HG03139 (cell line): ENCODE data around the gene LZTS3.
"Not testable (repeated sequence)": the region's sequence is repeated elsewhere in the genome, so short reads cannot be mapped to it uniquely, and the experiment has no call there.

Experiments
- ATAC-seq: cut with Tn5 transposase; IDR thresholded peaks from one replicate; pipeline ENCODE4 v1.9.1; 2021; ENCODE audit not compliant: unreplicated experiment

The LZTS3 gene

DNA sequence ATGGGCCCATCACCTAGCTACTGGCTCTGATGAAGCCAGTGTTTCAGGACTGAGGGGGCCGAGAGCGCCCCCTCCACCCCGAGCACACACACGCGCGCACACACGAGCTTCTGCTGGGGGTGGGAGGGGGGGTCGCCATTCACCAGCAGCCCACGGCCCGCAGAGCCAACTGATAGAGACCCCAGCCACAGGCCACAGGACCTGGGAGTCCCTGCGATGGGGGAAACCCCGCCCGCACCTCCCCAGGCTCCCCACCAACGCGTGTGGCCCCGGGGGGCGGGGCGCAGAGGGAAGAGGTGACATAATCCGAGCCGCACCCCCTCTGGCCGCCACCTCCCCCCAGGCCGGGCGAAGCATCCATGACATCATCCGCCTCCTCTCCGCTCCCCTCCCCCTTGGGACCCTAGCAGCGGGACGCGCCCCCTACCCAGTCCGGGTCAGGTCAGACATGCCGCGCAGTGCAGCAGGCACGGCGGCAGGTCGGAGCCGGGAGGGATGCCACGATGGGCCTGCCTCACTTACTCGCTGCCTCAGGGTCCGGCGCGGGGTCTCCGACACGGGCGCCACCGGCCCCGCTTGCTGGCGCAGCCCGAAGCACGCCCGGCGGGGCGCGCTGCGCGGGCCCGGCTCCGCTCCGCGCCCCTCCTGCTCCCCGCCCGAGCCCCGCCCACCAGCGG, at the start of gene LZTS3:
TSS of gene LZTS3 (minus strand) at position 617 of the 677 bp plus-strand sequence. CDS start 6,386 bp downstream, outside the sequence.
- ATAC-seq: peak; percentile 32

DNA sequence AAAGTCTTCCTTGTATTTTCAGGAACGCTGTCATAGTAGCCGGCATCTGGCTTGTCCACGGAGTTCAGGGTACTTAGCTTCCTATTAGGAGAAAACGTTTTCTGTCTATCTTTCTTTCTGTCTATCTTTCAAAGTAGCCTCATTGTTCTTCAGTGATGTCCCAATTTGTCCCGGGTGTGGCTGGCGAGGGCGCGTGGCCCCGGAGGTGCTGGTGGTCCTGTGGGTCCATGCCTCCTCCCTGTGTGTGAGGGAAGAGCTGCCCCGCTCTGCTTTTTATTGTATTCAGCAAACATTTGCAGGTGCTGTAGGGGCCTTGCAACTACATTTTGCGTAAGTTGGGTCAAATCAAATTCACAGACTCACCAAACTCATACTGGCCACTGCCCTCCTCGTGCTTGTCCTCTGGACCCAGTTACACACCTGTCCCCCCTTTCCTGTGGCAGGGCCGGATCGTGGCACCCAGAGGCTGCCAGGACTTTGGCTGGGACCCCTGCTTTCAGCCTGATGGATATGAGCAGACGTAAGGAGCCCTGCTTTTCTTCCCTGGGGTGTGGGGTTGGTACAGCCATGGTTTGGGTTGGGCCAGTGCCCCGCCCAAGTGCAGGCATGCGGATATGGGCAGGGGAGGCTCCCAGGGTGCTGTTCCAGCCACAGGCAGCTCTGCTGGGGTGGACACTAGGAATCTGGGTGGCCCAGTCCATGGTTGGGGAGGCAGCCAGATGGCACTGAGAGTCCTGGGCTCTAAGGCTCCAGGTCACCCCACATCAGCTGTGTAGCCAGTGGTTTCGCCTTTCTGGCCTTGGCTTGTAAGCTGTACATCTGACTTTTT, 48.3 kb upstream of the LZTS3 start:
- ATAC-seq: no peak

DNA sequence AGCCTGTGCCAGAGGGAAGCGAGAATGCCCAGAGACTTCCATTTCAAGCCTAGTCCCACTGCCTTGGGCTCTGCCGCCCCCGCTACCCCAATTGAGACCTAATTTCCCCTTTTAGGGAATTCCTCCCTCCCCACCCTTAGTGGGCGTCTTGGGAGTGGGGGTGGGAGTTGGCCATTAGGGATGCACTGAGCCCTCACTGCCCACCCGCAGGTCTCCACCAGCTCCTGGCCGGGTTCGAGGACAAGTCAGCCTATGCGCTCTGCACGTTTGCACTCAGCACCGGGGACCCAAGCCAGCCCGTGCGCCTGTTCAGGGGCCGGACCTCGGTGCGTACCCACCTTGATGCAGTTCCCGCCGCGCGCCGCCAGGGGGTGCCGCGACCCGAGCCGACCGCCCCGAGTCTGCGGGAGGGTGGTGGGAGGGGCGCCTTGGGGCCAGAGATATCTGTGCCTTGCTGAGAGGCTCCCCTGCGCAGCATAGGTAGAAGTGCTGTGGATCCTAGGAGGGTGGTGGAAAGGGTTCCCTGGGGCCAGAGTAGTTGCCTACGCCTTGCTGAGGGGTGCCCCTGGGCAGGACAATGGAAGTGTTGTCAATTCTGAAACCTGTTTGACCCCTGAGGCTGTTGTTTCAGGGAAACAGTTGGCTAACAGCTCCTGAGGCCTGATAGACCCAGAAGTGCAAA, 45.1 kb upstream of the LZTS3 start:
- ATAC-seq: peak; percentile 41

DNA sequence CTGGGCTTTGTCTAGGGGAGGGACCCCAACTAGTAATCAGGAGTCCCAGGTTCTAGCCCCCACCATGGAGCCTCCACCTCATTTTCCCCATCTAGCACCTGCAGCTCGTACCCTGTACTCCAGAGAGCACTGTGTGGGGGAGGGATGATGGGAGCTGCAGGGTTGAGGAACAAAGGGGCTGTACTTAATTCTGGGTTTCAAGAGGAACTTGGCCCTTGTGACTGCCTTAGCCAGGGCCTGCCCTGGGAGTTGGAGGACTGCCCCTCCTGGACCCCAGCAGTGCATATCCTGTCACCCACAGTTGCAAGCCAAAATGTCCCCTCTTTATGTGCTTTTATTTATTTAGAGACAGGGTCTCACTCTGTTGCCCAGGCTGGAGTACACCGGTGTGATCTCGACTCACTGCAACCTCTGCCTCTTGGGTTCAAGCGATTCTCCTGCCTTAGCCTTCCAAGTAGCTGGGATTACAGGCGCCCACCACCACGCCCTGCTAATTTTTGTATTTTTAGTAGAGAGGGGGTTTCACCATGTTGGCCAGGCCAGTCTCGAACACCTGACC, 42.1 kb upstream of the LZTS3 start:
- ATAC-seq: not testable (repeated sequence)

DNA sequence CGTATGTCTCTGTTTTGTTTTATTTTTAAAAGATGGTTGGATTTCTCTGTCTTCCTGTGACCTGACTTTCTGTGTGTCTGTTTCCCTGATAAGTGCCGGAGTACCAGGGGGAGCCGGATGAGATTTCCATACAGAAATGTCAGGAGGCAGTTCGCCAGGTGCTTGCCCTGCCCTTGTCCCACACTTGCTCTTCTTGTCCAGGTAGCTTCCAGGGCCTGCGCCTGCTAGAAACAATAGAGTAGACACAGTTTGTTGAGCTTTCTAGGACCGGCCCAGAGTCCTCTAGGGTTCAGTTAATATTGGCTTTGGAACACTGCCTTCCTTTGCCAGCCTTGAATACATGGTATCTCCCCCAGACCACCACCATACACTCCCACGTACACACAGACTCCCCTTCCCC, 39.9 kb upstream of the LZTS3 start:
- ATAC-seq: no peak

DNA sequence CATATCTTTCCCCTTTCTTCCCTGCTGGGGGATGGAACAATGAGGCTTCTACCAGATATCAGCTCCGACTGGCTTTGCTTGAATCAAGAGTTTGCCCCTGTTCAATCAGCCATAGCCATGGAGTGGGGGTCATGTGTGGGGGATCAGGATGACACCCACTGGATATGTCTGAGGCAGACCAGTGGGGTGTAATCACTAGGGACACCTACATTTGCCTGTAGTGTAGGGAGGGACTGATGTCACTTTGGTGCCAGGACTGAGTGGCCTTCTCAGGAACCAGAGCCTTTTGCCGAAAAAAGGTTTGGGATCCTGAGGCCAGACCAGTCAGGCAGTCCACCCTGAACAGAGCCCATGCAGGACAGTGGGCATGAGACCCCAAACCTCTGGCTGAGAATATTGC, 37.0 kb upstream of the LZTS3 start:
- no peak for ATAC-seq

DNA sequence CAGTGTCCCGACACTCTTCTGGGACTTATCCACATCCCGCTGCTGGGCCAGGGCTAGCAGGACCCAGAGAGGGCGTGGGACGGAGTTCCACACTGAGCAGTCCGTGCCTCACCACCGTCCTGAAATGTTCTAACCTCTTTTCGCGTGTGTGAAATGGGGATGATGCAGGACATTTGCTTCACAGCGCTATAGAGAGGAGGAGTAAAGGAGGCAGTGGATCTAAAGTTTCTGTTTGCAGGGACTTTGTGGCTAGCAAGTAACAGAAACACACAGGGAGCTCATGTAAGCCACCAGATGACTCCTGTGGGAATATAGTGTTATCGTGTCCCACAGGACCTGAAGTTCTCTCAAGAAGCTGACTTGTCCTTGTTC, 36.6 kb upstream of the LZTS3 start:
- no peak for ATAC-seq

DNA sequence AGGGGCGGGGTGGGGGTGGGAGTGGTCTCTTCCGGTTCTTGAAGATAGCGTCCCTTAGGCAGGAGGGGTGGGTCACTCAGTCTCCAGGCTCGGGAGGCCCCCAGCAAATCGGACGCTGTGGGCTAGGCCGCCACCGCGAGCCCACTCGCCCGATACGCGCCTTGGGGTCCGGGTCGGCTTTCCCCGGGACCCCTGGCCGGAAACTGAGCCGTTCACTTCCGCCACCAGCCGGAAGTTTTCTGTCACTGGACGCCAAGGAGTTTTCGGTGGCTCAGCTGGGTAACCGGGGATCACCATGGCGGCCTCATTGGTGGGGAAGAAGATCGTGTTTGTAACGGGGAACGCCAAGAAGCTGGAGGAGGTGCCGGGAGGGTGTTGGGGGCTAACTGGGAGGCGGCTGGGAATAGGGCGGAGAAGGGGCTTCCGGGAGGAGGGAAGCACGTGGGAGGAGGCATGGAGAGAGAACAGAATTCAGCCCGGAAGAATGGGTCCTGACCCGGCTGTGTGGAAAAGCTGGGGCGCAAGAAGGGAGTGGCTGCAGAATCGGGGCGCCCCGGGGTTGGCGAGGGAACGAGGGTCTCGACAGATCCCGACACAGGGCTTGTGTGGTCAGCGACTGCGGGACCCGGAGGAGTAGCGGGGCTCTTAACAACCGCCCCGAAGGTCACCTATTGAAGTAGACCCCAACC, 36.1 kb upstream of the LZTS3 start, which contains the start of gene ITPA:
TSS of gene ITPA (plus strand) at position 242 of the 689 bp plus-strand sequence. CDS start at position 296, 54 bp downstream.
- ATAC-seq: no peak

GRCh38 chr20:3208786-3209256, 35.5 kb upstream of the LZTS3 start:
- no peak for ATAC-seq

- ATAC-seq: peak; percentile 70
These were observed 30.9 kb upstream of the LZTS3 start, which contains the start of gene DDRGK1 for GRCh38 chr20:3204124-3204794. Gene DDRGK1 (minus strand): TSS chr20:3204682. CDS start chr20:3204627, 55 bp downstream.

GRCh38 chr20:3203315-3204123, 30.2 kb upstream of the LZTS3 start:
- ATAC-seq: peak; percentile 30

- no peak for ATAC-seq
These were observed 29.6 kb upstream of the LZTS3 start for GRCh38 chr20:3202965-3203314.

DNA sequence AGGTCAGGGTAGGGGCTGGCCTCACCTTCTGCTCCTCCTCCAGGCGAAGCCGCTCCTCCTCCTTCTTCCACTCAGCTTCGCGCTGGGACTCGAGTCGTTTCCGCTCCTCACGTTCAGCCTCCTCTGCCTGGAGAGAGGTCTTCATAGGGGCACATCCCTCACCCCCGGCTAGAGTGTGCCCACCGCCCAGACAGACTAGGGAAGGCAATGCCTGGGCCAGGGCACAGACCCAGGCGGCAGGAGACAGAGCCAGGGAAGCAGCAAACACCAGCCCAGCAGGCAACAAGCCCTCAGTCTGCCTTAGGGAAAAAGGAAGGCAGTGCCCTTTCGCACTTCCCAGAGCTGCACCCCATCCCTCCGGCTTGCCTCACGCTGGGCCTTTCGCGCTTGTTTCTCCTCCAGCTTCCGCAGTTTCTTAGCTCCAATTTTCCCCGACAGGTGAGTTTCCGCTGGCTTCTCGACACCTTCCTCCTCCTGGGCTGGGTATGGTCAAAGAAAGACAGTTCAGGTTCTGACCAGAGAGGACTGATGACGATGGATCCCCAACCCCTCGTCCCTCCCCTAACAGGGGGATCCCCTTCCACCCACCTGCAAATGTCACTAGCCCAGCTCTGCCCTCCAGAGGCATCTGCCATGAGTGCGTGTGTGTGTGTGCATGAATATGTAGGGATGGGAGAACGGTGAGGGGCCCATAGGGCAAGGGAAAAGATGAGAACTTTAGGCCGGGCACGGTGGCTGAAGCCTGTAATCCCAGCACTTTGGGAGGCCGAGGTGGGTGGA, 26.8 kb upstream of the LZTS3 start:
- ATAC-seq: no peak

- no peak for ATAC-seq
These were observed 25.9 kb upstream of the LZTS3 start for GRCh38 chr20:3199206-3199605.

DNA sequence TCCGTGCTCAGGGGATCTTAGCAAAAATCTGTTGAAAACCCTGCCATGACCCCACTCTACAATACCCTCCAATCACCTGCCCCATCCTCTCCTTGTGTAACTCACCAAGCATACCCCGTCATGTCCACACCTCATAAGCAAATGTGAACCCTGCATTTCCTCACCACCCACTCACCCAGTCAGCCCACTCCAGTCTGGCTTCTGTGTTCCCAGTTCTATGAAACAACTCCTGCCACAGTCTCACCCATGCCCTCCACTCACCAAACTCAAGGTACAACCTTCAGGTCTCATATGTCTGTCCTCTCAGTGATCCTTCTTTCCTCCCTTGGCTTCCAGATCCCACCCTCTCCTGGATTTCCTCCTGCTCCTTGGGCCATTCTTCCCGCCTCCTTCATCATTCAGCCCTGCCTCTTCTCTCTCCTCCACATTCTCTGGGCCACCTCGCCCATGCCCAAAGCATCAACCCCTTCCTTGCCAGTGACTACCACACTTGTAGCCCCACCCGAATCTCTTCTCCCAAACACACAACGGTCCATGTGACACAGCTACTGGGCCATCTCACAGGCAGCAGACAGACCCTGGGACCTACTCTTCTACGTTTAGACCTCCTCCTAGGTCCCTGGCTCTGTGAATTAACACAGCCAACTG, 22.4 kb upstream of the LZTS3 start:
- ATAC-seq: no peak

DNA sequence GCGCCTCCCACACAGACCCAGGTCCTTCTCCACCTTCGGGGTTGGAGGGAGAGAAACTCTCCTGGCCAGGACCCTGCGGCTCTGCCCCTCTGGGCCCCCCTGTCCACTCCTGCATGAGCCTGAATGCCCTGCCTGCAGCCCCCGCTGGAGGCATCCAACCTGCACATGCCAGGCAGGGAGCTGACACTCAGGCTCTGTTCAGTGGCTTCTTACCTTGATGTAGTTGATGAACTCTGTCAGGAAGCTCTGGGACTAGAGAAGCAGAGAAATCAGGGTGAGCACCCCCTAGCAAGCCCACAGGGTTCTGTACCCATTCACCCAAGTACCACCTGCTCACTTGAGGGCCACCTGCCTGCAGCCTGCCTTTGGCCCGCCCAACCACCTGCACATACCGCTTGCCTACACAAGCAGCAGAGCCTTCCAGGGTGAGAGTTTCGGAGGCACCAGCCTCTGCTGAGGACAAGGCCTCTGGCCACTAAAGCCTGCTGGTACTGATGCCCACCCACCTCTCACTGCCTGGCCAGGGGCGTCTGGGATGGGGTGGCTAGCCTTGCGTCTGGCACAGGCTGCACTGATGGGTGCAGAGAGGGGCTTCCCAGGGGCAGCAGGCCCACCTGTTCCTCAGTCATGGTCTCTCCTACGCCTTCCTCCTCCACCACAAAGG, 21.4 kb upstream of the LZTS3 start:
- ATAC-seq: no peak

DNA sequence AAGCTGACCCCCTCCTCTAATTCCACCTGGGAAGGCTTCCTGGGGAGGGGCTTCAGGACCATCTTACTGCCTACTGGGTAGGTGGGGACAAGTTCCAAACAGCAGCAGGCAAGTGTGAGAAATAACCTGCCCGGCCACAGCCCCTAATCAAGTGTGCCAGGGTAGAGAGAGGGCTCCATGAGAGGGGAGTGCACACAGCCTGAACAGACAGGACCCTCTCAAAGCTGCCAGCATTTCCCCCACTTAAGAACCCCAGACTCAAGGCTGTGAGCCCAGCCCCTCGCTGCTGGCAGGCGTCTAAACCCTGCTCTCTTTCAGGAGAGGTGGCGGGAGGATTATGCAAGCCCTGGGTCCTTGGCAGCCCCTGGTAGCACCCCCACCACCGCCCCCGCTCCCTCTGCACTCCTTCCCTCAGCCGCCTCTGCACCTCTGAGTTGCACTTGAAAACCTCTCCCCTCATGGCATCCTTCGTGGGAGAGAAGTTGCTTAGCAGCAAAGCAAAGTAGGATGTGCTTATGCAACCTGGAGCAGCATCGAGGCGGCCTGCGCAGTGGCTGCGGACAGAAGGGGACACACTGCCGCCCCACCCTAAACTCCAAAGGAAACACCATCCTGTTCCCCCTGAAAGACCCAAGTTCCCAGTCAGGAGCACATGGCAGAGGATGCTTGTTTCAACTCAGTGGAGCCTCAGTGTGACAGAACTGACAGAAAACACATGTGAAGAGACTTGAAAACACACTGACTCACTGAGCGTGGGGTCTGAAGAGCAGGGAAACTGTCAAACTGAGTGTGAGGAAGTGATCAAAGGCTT, 20.7 kb upstream of the LZTS3 start:
- ATAC-seq: no peak
